CD4-positive, alpha-beta T cell treated with Interleukin-17A for 1 hour (primary cell): Measurements from ENCODE around the gene TAF5.
"Not testable (repeated sequence)": the region's sequence is repeated elsewhere in the genome, so short reads cannot be mapped to it uniquely, and the experiment has no call there.

Experiments used
- DNase-seq: peaks from one replicate; pipeline ENCODE4 v3.0.0-alpha.2; 2020

TAF5 gene

DNA sequence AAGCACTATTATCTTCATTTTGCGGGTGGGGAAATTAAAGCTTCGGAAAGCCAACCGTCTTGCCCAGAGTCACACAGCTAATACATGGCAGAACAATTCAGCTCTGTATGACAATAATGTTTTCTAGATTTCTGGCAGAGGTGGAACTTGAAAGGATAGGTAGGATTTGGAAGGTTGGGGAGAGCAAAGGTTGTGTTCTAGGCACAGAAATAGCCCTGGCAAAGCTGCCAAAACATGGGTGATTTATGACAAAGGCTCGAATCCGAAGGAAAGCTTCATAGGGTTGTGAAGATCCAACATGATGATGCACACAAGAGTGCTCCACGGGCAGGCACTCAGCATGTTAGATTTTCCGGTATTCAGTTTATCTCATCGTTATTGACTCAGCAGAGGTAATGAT, 47.8 kb downstream of the TAF5 start:
- no peak for DNase-seq

DNA sequence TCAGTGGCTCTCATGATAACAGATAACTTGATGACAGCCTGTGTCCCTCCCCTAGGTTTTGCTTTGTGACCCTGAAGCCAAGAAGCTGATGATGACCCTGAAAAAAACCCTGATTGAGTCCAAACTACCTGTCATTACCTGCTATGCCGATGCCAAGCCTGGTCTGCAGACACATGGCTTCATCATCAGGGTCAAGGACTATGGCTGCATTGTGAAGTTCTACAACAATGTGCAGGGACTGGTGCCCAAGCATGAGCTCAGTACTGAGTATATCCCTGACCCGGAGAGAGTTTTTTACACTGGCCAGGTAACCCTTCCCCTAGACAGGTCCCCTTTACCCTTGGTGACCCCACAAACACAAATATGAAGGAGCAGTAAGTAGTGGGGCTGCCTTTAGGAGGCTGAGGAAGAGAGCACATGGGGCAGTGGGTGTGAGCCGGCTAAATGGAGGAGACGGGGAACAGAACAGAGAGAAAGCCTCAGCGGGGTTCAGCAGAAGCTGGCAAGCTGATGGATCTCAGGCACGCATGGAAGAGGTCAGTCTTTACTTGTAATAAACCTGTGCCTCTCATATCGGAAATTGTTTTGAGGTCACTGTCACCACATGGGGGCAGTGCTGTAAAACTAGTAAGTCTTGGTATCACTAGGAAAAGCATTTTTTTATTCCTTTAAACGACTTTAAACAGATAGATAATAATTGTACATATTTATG, 48.8 kb downstream of the TAF5 start:
- DNase-seq = peak; percentile 77

DNA sequence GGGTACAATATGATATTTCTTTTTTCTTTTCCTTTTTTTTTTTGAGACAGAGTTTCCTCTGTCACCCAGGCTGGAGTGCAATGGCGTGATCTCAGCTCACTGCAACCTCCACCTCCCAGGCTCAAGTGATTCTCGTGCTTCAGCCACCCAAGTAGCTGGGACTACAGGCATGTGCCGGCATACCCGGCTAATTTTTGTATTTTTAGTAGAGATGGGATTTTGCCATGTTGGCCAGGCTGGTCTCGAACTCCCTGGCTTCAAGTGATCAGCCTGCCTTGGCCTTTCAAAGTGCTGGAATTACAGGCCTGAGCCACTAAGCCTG, 49.3 kb downstream of the TAF5 start:
- not testable (repeated sequence) for DNase-seq

DNA sequence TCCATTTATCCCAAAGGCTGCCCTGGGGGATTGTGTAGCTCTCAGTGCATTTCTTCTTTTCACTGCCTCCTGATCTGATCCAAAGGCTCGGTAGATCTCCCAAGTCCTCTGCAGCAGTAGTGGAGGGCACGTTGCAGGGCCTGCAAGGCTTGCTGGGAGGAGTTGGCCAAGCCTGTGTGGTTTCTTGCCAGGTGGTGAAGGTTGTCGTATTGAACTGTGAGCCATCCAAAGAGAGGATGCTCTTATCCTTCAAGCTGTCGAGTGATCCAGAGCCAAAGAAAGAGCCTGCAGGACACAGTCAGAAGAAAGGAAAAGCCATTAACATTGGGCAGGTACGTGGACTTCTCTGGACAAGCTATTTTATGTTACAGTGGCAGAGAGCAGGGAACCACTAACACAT, 49.8 kb downstream of the TAF5 start:
- no peak for DNase-seq

DNA sequence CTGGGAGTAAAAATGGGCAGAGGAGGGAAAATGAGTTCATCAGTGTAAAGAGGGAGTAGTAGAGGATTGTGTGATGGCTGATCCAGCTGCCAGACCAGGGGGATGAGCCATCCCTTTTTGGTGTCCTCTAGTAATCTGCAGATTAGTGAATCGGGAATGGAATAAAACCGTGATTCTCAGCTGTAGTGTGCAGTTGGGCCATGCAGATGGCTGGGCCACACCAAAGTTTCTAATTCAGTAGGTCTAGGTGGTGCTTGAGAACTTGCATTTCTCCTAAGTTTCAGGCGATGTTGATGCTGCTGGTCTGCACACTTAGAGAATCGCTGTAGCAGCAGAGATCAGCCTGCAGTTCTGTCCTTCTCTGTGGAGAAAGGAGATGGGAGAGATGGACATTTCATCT, 51.3 kb downstream of the TAF5 start:
- DNase-seq = no peak

DNA sequence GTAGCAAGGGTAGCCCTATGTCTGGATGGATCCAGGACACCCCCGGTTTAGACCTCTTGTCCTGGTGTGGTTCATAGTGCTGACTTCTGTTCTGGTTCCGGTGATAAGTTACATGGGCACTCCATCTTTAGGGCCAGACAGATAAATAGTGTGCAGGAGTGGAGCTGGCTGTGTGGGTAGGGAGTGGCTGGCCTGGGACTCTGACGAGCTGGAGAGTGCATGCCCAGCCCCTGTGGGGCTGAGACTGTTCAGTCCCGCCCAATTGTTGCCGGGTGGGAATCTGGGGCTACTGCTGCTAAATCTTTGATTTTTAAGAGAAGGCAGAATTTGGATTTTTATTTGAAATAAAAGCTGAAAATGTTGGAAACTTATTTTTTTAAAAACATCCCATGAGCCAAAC, 56.0 kb downstream of the TAF5 start:
- DNase-seq = no peak

DNA sequence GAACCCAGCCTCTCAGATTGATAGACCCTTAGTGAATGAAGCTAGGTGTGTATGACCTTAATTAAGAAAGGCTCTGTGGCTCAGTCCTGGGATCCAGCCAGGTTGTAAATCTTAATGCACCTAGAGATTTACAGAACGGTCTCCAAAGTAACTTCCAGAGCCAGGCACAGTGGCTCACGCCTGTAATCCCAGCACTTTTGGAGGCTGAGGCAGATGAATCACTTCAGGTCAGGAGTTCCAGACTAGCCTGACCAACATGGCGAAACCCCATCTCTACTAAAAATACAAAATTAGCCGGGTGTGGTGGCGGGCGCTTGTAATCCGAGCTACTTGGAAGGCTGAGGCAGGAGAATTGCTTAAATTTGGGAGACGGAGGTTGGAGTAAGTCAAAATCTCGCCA, 60.1 kb downstream of the TAF5 start:
- DNase-seq = no peak

DNA sequence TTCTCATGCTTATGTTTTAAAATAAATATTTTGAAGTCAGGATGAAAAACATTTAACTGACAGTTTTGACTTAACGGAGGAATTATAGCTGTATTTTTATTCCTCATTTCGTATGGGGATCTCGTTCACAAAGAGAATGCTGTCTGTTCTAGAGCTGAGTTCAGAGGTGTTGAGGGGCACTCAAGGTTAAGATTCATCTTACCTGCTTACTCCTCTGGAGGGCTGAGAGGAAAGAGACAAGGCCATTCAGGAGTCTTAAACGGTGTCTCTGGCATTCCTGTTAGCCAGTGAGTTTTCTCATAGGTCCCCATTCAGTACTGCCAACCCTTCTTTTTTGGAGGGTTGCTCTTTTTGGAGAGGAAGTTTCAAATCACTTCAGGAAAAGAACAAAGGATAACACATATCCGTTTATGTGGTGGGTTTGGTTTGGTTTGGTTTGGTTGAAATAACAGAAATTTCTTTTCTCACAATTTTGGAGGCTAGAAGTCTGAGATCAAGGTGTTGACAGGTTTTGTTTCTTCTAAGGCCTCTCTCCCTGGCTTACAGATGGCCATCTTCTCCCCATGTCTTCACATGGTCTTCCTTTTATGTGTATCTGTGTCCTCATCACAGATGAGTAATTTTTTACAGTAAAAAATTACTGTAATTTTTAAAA, 61.3 kb downstream of the TAF5 start:
- no peak for DNase-seq

DNA sequence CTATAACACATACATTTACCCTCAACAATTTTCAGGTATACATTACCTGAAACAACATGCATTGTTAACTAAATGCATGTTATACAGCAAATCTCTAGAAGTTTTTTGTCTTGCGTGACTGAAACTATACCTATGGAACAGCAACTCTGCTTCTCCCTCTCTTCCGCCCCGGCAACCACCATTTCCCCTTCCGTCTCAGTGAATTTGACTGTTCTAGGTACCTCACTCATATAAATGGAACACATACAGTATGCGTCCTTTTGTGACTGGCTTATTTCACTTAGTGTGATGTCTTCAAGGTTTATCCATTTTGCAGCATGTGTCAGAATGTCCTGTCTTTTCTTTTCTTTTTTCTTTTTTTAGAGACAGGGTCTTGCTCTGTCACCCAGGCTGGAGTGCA, 61.9 kb downstream of the TAF5 start:
- DNase-seq = no peak

DNA sequence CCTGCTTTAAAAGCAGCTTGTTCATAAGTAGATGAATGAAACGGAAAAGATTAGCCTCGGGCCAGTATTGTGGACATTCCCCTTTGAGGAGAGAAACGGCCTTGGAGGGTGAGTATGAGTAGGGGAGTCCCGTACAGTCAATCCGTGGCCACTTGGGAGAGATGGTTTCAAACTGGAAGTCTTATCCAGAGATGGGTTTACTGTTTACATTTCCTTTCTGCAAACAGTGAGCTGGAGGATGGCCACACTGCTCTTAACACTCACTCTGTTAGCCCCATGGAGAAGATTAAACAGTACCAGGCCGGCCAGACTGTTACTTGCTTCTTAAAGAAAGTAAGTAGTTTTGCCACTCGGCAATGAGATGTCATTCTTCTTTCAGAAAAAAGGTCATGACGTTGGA, 64.1 kb downstream of the TAF5 start:
- no peak for DNase-seq

DNA sequence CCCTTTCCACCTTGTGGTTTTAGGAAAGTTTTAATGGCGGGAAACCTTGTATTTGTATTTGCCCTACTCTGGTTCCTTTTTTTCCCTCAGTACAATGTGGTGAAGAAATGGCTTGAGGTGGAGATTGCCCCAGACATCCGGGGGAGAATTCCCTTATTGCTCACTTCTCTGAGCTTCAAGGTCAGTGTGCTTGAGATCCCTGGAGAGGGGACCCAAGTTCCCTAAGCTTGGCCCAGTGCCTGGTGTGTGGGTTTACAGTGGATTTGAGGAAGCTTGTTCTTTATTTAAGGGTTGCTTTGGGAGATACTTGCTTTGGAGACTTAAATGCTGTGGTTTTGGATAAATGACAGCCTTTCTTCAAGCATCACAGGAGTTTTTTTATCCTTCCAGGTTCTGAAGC, 66.1 kb downstream of the TAF5 start:
- no peak for DNase-seq
